Measurements from ENCODE around the gene MCAM. TPM values are rescaled to one million over a fixed set of nuclear protein-coding genes. Genes with fewer than 3 reads are reported as not detected.

The MCAM gene
- total and polyA plus RNA-seq, 2 of the 8 experiments (the other 6 are each of a cell fraction or from before 2014, with no cell fraction given): 22.4 to 32.2 TPM

DNA sequence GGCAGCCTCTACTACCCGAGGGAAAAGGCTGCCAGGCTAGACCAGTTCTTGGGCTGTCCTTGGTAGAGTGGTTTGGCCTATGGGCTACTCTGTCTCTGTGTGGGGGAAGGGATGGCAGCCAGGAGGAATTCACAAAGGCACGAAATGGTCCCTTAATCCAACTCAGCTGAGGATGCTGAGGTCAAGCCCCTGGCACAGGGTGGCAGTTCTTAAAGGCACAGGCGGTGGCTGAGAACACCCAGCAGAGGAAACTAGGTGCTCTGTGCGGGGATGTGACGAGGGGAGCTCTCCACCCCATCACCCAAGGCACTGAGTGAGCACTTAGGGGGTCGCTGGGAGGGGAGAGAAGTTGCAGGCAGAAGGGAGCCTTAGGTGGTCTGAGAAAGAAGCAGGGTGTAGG is 29.7 kb upstream of the MCAM start, which contains the start of gene MFRP:
TSS of gene MFRP (minus strand) at position 101 of the 400 bp plus-strand sequence. CDS start 192 bp downstream, outside the sequence.
- H3K4me3 ChIP-seq (ENCODE audit: extremely low read depth in 1 of 4, insufficient read depth in 2 of 4, low read depth in 3 of 4, low read length in 4 of 4): no peak within 1 kb of the TSS
- H2BK20ac ChIP-seq (ENCODE audit: low read length): no peak within 1 kb of the TSS
- no peak within 1 kb of the TSS for H2BK120ac ChIP-seq (replicated peaks; ENCODE audit: low read depth, low read length)
- H3K9me3 ChIP-seq (ENCODE audit: insufficient read depth in 2 of 2, low read depth in 1 of 2, low read length in 1 of 2): no peaks in the 10 kb centered on the region
- no peak within 1 kb of the TSS for H3K56ac ChIP-seq (replicated peaks; ENCODE audit: insufficient read length, low read depth, low read length)
- ChIA-PET CTCF (ENCODE audit: partially characterized antibody) (interaction anchor here (0.5 to 20.0 kb wide), 6 partner anchors 9 to 311 kb away, joined by 3 to 463 read pairs (median 20); partner anchors contain the start of genes MCAM and USP2), POLR2A (ENCODE audit: partially characterized antibody) (no interaction called here)
- no peak for FAIRE-seq
- no peak within 1 kb of the TSS for H2BK12ac ChIP-seq (ENCODE audit: low read depth, low read length)
- H3K36me3 ChIP-seq (ENCODE audit: control insufficient read depth in 2 of 4, insufficient read depth in 4 of 4, low read length in 3 of 4): no peaks in the 10 kb centered on the region
- H3K18ac ChIP-seq (ENCODE audit: extremely low read depth, low read length): no peak within 1 kb of the TSS
- H3K79me1 ChIP-seq (ENCODE audit: low read depth, low read length): no peaks in the 10 kb centered on the region; the same call in 1 of the 2 replicates
- H3K27me3 ChIP-seq (replicated peaks in 1 of 4; ENCODE audit: control insufficient read depth in 3 of 4, extremely low read depth in 1 of 4, insufficient read depth in 3 of 4, low read length in 3 of 4): peaks cover 2 to 16% (median 7%) of the 10 kb centered on the region in 4 experiments
- no peaks in the 10 kb centered on the region for H3K23me2 ChIP-seq (ENCODE audit: low read depth, low read length)
- H2BK15ac ChIP-seq (ENCODE audit: low read length): no peak within 1 kb of the TSS
- no peak within 1 kb of the TSS for H4K5ac ChIP-seq (ENCODE audit: insufficient read length, low read depth, low read length)
- H3K9ac ChIP-seq (replicated peaks in 1 of 4; ENCODE audit: extremely low read depth in 1 of 4, low read depth in 3 of 4, low read length in 3 of 4): no peak within 1 kb of the TSS
- peaks cover 0 to 1% of the 10 kb centered on the region in 2 experiments for H4K20me1 ChIP-seq (replicated peaks in 1 of 2; ENCODE audit: control insufficient read depth in 1 of 2, insufficient read depth in 2 of 2, low read length in 2 of 2)
- H2BK5ac ChIP-seq (ENCODE audit: low read depth, low read length): no peak within 1 kb of the TSS
- no peak within 1 kb of the TSS for H3K23ac ChIP-seq (ENCODE audit: insufficient read length)
- peak within 1 kb of the TSS; percentile 57; the same call in 1 of the 2 replicates for H4K8ac ChIP-seq (ENCODE audit: extremely low read depth, insufficient read depth, low read length)
- no peak for DNase-seq (ENCODE audit: low read depth in 1 of 2, low spot score in 2 of 2)
- 63% methylated on average over 6 of the region's 6 CpGs; no CpG with 5 or more reads in 1 of the 2 experiments for WGBS, 2 experiments (ENCODE audit: extremely low coverage in 1 of 2, insufficient coverage in 1 of 2, insufficient read length in 1 of 2, insufficient replicate concordance in 2 of 2, low coverage in 1 of 2, low lambda C conversion rate in 2 of 2, missing lambda C conversion rate in 1 of 2)
- no peak within 1 kb of the TSS for H3K27ac ChIP-seq (ENCODE audit: low read depth, low read length)
- H3K4ac ChIP-seq (replicated peaks; ENCODE audit: insufficient read length, low read depth, low read length): no peak within 1 kb of the TSS
- peaks cover 0 to 4% (median 1%) of the 10 kb centered on the region in 4 experiments; a peak in 2 of 7 replicates for H3K4me1 ChIP-seq (replicated peaks in 1 of 4; ENCODE audit: control insufficient read depth in 3 of 4, insufficient read depth in 4 of 4, low read length in 3 of 4)
- H3K79me2 ChIP-seq (ENCODE audit: control insufficient read depth in 1 of 2, insufficient read depth in 2 of 2, low read length in 2 of 2): no peaks in the 10 kb centered on the region
- H3K14ac ChIP-seq (ENCODE audit: insufficient read length): no peak within 1 kb of the TSS
- no peak within 1 kb of the TSS for H3K4me2 ChIP-seq (ENCODE audit: insufficient read depth in 1 of 2, low read depth in 2 of 2, low read length in 2 of 2)
- H2AK5ac ChIP-seq (ENCODE audit: low read depth, low read length): no peak within 1 kb of the TSS
- no peak within 1 kb of the TSS for H4K91ac ChIP-seq (replicated peaks; ENCODE audit: insufficient read length, low read length)
- H2AFZ ChIP-seq (ENCODE audit: low read length): no peak within 1 kb of the TSS
- TF ChIP-seq CBX8 (IDR thresholded peaks at IDR 0.05; ENCODE audit: borderline replicate concordance, low read depth, low read length) (no peak), EGR1 (IDR thresholded peaks at IDR 0.05; ENCODE audit: borderline replicate concordance, low read depth, low read length) (no peak), CREB1 (IDR thresholded peaks at IDR 0.05) (no peak), TAF1 (IDR thresholded peaks at IDR 0.05; ENCODE audit: low read depth, low read length) (no peak), TCF12 (IDR thresholded peaks at IDR 0.05; ENCODE audit: low read depth, low read length) (no peak), ATF3 (IDR thresholded peaks at IDR 0.05; ENCODE audit: insufficient read depth, low read depth, low read length) (no peak), CEBPB (IDR thresholded peaks at IDR 0.05; ENCODE audit: low read depth, low read length) (no peak), CTCF (IDR thresholded peaks at IDR 0.05; ENCODE audit: control extremely low read depth in 1 of 3, insufficient read depth in 1 of 3, low read depth in 1 of 3, low read length in 3 of 3) (no peak), POLR2A (IDR thresholded peaks at IDR 0.05; ENCODE audit: control extremely low read depth in 1 of 2, low read depth in 2 of 2, low read length in 2 of 2) (no peak), CHD2 (IDR thresholded peaks at IDR 0.05; ENCODE audit: low read length) (no peak), SP1 (IDR thresholded peaks at IDR 0.05; ENCODE audit: low read depth, low read length) (no peak), BACH1 (IDR thresholded peaks at IDR 0.05; ENCODE audit: low read length) (no peak)
- TF ChIP-seq, protein P1, sequence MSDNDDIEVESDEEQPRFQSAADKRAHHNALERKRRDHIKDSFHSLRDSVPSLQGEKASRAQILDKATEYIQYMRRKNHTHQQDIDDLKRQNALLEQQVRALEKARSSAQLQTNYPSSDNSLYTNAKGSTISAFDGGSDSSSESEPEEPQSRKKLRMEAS (IDR thresholded peaks at IDR 0.05): no peak
